Natural killer cell (primary cell): ENCODE results near the gene DPYD. TPM values are rescaled to one million over a fixed set of nuclear protein-coding genes. Genes with fewer than 3 reads are reported as not detected.

Experiments used
- ATAC-seq, 3 donors: fragments of 150-1000 bp in 2 of 3; fragments of 200-7000 bp in 1 of 3; cut with Tn5 transposase; 1 replicate in 1 of 3; 2 replicates in 2 of 3; pipeline ENCODE4 v1.10.0; 2021; ENCODE audit warnings: mild to moderate bottlenecking in 2 of 3, moderate library complexity in 2 of 3
- DNase-seq, 2 donors: peaks; one replicate each; pipeline versions ENCODE4 v3.0.0 to v3.0.0-alpha.2; 2013 to 2021; ENCODE audit warnings: mixed read lengths in 1 of 2
- H3K27ac ChIP-seq: one replicate; pipeline ENCODE4 v1.5.1; 2013; ENCODE audit warnings: mild to moderate bottlenecking, low read length
- H3K27me3 ChIP-seq: one replicate; pipeline ENCODE4 v1.6.1; 2013; ENCODE audit warnings: low read length; ENCODE audit not compliant: control insufficient read depth, insufficient read depth
- H3K36me3 ChIP-seq: one replicate; pipeline ENCODE4 v1.6.1; 2013; ENCODE audit warnings: low read length; ENCODE audit not compliant: control insufficient read depth, insufficient read depth
- H3K4me1 ChIP-seq: one replicate; pipeline ENCODE4 v1.6.1; 2013; ENCODE audit warnings: low read length; ENCODE audit not compliant: control insufficient read depth, insufficient read depth
- H3K4me3 ChIP-seq: one replicate; pipeline ENCODE4 v1.5.1; 2013; ENCODE audit warnings: low read length
- H3K9me3 ChIP-seq: one replicate; pipeline ENCODE4 v1.6.1; 2013; ENCODE audit warnings: low read length; ENCODE audit not compliant: control insufficient read depth, insufficient read depth
- H3K27ac Mint-ChIP-seq, 2 donors: one replicate each; pipeline ENCODE4 v1.8.0; 2022; ENCODE audit warnings: mild to moderate bottlenecking in 2 of 2, mixed read lengths in 2 of 2, moderate library complexity in 1 of 2
- H3K27me3 Mint-ChIP-seq, 2 donors: one replicate each; pipeline ENCODE4 v1.8.0; 2022; ENCODE audit warnings: low read depth in 2 of 2, mixed read lengths in 2 of 2
- H3K36me3 Mint-ChIP-seq: one replicate; pipeline ENCODE4 v1.8.0; 2022; ENCODE audit warnings: mixed read lengths
- H3K4me1 Mint-ChIP-seq, 2 donors: one replicate each; pipeline ENCODE4 v1.8.0; 2022; ENCODE audit warnings: mixed read lengths in 2 of 2
- H3K4me3 Mint-ChIP-seq: one replicate; pipeline ENCODE4 v1.8.0; 2022; ENCODE audit warnings: mild to moderate bottlenecking, moderate library complexity, mixed read lengths
- H3K9me3 Mint-ChIP-seq, 2 donors: one replicate each; pipeline ENCODE4 v1.8.0; 2022; ENCODE audit warnings: mixed read lengths in 2 of 2
- WGBS: methylation state at CpG from one replicate; pipeline ENCODE4 v1.1.7; 2013; ENCODE audit warnings: missing lambda C conversion rate; ENCODE audit not compliant: insufficient coverage; 5-methylcytosine and 5-hydroxymethylcytosine counted together
- intact Hi-C: fragments of 100-400 bp; cut with micrococcal nuclease; formaldehyde crosslinking; loops from one replicate; pipeline ENCODE4 v1.14.2; 2022
- total RNA-seq, 4 donors: library from RNA; stranded (reverse); fragments of 120-200 nt in 1 of 4; gene quantifications; one replicate each; pipeline versions ENCODE4 v1.2.3 to v1.2.4, GENCODE V29; 2013 to 2022
- TF ChIP-seq, protein P1 (sequence below): fragments of 200-600 bp; IDR thresholded peaks from one replicate; pipeline ENCODE4 v1.8.0; 2022; ENCODE audit warnings: antibody characterized with exemption

DPYD gene
- total RNA-seq, 3 donors from 2014 or later (not counting 1 experiment from before 2014, with no cell fraction given): 56.6 to 66.7 (median 56.9) TPM

DNA sequence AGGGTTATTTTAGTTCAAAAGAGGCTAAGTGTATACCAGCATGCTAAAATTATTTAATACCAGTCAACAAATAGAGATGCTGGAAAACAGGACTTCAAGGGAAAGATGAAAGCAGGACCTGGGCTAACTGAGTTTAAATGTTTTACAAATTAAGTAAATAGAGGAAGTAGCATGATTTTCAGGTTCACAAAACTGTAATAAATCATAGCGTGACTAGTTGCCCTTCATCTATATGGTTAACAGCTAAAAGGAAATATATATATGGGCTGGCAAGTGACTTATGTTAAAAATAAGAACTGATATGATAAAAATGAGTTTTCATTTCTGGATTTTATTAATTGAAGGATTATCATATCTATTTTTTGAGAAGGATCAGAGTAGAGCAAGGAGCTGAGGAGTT, 25.6 kb downstream of the DPYD start:
- Mint-ChIP-seq H3K27me3 (no peaks in the 10 kb centered on the region), H3K4me3 (no peak overlapping the region), H3K36me3 (no peaks in the 10 kb centered on the region), H3K9me3 (no peaks in the 10 kb centered on the region), H3K27ac (no peak overlapping the region), H3K4me1 (peaks cover 51 to 55% of the 10 kb centered on the region in 2 donors)
- DNase-seq (no peak), ATAC-seq (no peak)
- Histone ChIP-seq H3K27me3 (no peaks in the 10 kb centered on the region), H3K27ac (no peak overlapping the region), H3K4me3 (no peak overlapping the region), H3K36me3 (no peaks in the 10 kb centered on the region), H3K4me1 (no peaks in the 10 kb centered on the region), H3K9me3 (peaks cover 9% of the 10 kb centered on the region)
- intact Hi-C loops: no loop called here
- WGBS: no CpG with 5 or more reads among the region's 1 CpG
- TF ChIP-seq, protein P1, sequence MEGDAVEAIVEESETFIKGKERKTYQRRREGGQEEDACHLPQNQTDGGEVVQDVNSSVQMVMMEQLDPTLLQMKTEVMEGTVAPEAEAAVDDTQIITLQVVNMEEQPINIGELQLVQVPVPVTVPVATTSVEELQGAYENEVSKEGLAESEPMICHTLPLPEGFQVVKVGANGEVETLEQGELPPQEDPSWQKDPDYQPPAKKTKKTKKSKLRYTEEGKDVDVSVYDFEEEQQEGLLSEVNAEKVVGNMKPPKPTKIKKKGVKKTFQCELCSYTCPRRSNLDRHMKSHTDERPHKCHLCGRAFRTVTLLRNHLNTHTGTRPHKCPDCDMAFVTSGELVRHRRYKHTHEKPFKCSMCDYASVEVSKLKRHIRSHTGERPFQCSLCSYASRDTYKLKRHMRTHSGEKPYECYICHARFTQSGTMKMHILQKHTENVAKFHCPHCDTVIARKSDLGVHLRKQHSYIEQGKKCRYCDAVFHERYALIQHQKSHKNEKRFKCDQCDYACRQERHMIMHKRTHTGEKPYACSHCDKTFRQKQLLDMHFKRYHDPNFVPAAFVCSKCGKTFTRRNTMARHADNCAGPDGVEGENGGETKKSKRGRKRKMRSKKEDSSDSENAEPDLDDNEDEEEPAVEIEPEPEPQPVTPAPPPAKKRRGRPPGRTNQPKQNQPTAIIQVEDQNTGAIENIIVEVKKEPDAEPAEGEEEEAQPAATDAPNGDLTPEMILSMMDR: no peak

DNA sequence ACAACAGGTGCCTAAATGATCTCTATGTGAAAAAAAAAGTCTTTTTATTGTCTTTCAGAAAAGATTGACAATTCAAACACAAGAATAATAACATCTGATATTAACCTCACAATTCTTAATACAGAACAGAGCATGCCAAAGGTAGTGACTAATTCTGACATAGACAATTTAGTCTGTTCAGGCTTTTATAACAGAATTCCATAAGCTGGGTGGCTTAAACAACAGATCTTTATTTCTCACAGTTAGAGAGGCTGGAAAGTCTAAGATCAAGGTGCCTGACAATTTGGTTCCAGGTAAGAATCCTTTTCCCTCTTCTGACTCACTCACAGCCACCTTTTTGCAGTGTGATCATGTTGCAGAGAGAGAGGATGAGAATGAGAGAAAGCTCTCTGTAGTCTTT, 27.0 kb downstream of the DPYD start:
- Histone ChIP-seq H3K4me3 (no peak overlapping the region), H3K4me1 (no peaks in the 10 kb centered on the region), H3K27ac (no peak overlapping the region), H3K27me3 (no peaks in the 10 kb centered on the region), H3K9me3 (peaks cover 10% of the 10 kb centered on the region), H3K36me3 (no peaks in the 10 kb centered on the region)
- DNase-seq: no peak
- H3K36me3 Mint-ChIP-seq: peaks cover 9% of the 10 kb centered on the region
- intact Hi-C loops: no loop called here
- TF ChIP-seq, protein P1: no peak
- no peak for ATAC-seq
- H3K27ac Mint-ChIP-seq: peak overlapping the region; percentile 32 to 34
- H3K9me3 Mint-ChIP-seq: peaks cover 0 to 4% of the 10 kb centered on the region in 2 donors
- peaks cover 37 to 44% of the 10 kb centered on the region in 2 donors for H3K4me1 Mint-ChIP-seq
- H3K4me3 Mint-ChIP-seq: no peak overlapping the region
- no peaks in the 10 kb centered on the region for H3K27me3 Mint-ChIP-seq

DNA sequence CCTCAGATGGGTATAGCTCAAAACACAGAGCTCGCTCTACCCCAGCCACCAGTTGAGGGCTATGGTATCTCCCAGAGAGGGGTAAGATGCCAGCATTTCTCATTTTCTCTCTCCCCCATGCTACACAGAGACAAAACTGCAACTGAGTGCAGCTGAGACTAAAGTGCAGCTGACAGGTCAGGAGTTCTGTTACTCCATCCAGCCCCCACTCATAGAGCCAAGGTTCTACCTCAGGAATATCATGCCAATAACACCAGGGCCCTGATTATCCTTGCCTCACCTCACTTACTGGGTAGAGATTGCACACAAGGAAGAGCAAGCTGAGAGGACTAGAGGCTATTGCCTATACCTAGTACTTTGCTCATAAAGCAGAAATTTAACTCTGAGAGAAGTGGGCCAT, 34.6 kb downstream of the DPYD start:
- intact Hi-C loops: no loop called here
- Mint-ChIP-seq H3K27me3 (no peaks in the 10 kb centered on the region), H3K4me1 (peaks cover 22 to 32% of the 10 kb centered on the region in 2 donors), H3K27ac (peak overlapping the region in 1 of 2 donors; percentile 13), H3K36me3 (peaks cover 20% of the 10 kb centered on the region), H3K4me3 (no peak overlapping the region), H3K9me3 (peaks cover 4 to 14% of the 10 kb centered on the region in 2 donors)
- no peaks in the 10 kb centered on the region for H3K27me3 ChIP-seq
- 92% methylated on average over 1 of the region's 1 CpG for WGBS
- H3K4me1 ChIP-seq: no peaks in the 10 kb centered on the region
- TF ChIP-seq, protein P1: no peak
- peaks cover 5% of the 10 kb centered on the region for H3K9me3 ChIP-seq
- no peak overlapping the region for H3K27ac ChIP-seq
- DNase-seq: no peak
- peaks cover 9% of the 10 kb centered on the region for H3K36me3 ChIP-seq
- no peak for ATAC-seq
- H3K4me3 ChIP-seq: no peak overlapping the region

DNA sequence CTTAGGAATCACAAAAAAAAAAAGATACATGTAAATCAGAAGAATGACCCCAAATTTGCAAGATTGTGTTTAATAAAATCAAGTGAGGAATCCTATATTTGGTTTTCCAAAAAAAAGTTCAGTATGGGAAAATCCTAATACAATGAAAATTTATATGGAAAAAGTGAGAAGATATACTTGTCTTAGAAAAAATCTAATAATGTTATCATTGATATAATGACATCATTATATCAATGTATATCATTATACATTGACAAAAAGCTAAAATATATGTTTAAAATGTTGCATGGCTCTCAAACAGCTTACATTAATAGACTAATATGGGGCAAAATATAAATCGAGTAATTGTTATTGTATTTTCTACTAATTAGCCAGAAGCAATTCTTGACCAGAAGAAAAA, 37.0 kb downstream of the DPYD start:
- no peak overlapping the region for H3K4me3 Mint-ChIP-seq
- intact Hi-C loops: no loop called here
- Histone ChIP-seq H3K4me3 (no peak overlapping the region), H3K36me3 (peaks cover 19% of the 10 kb centered on the region), H3K27me3 (no peaks in the 10 kb centered on the region), H3K27ac (no peak overlapping the region), H3K4me1 (no peaks in the 10 kb centered on the region), H3K9me3 (peaks cover 3% of the 10 kb centered on the region)
- TF ChIP-seq, protein P1: no peak
- H3K27ac Mint-ChIP-seq: no peak overlapping the region
- ATAC-seq (no peak), DNase-seq (no peak)
- peaks cover 4 to 9% of the 10 kb centered on the region in 2 donors for H3K9me3 Mint-ChIP-seq
- H3K36me3 Mint-ChIP-seq: peaks cover 11% of the 10 kb centered on the region
- peaks cover 22 to 32% of the 10 kb centered on the region in 2 donors for H3K4me1 Mint-ChIP-seq
- H3K27me3 Mint-ChIP-seq: no peaks in the 10 kb centered on the region
- no CpG with 5 or more reads among the region's 1 CpG for WGBS
